Purkinje cell (primary cell): ENCODE measurements around the gene ZBTB22. TPM values are rescaled to one million over a fixed set of nuclear protein-coding genes. Genes with fewer than 3 reads are reported as not detected.

Experiments used
- polyA plus RNA-seq: library from polyadenylated mRNA; unstranded; fragments of >200 nt; fragmentation: Nextera tagmentation; gene quantifications from 2 replicates; pipeline ENCODE4 v1.2.1, GENCODE V29; 2014

The ZBTB22 gene, protein sequence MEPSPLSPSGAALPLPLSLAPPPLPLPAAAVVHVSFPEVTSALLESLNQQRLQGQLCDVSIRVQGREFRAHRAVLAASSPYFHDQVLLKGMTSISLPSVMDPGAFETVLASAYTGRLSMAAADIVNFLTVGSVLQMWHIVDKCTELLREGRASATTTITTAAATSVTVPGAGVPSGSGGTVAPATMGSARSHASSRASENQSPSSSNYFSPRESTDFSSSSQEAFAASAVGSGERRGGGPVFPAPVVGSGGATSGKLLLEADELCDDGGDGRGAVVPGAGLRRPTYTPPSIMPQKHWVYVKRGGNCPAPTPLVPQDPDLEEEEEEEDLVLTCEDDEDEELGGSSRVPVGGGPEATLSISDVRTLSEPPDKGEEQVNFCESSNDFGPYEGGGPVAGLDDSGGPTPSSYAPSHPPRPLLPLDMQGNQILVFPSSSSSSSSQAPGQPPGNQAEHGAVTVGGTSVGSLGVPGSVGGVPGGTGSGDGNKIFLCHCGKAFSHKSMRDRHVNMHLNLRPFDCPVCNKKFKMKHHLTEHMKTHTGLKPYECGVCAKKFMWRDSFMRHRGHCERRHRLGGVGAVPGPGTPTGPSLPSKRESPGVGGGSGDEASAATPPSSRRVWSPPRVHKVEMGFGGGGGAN
- 0.42 and 1.6 TPM in 2 replicates for polyA plus RNA-seq

DNA sequence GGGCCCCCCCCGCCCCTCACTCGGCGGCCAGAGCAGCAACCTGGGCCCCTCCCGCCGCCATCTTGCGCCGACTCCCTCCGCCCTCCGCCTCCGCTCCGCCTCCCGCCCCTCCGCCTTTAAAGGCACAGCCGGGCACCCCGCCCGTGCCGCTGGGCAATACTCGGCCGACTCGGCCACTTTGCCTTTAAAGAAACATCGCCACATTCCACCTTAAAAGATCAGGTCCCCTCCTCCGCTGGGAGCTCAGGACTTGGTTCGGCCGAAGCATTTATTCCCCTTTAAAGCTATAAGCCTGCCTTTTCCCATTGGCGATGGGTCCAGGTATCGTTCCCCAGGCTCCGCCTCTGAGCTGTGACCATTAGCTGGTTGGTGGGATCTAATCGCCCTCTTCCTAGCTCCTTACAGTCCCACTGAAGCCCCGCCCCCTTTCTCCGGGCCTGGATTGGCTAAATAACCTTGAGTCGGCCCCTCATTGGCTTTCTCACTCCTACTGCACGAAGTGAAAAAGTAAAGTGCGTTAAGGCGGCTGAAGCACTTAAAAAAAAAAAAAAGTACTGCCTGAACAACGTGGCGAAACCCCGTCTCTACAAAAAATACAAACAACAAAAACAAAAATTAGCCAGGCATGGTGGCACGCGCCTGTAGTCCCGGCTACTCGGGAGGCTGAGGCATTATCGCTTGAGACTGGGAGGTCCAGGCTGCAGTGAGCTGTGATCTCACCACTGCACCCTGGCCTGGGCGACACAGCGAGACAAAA lies at the start of gene ZBTB22:
TSS of gene ZBTB22 (minus strand) at position 76 of the 757 bp plus-strand sequence. CDS start 828 bp downstream, outside the sequence.

DNA sequence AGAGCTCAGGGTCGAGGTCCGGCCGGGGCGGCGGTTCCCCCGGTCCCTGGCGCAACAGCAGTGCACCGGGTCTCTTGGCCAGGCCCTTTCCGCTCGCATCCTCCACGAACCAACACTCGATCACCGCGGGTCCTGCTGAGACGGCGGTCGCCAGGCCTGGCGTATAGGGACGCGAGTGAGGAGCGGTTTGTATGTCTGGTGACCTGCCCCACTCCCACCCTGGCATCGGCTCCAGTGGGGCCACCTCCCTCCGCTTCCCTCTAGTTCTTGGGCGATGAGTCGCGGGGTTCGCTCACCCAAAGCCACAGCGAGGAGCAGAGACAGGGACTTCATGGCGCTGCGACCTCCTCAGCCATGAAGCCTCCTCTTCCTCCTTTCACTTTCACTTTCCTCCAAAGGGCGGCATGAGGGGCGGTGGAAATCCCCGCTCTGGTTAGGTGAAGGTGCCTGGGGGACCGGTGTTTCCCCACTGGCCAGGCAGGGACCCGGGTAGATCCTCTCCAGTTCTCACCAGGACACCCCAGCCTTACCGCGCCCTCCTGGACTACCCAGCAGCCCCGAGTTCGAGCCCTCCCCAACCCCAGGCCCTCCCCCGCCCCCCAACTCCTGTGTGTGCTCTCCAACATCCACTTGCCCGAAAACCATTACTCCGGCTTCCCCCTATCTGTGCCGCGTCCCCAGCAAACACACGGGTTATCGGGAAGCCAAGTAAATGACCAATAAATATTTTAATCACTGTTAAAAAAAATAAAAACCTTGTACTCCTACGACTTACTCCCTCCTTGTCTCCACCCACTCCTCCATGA lies 3.6 kb downstream of the ZBTB22 start, which contains the start of gene TAPBP:
TSS of gene TAPBP (minus strand) at position 370 of the 806 bp plus-strand sequence. CDS start at position 333, 37 bp downstream.

DNA sequence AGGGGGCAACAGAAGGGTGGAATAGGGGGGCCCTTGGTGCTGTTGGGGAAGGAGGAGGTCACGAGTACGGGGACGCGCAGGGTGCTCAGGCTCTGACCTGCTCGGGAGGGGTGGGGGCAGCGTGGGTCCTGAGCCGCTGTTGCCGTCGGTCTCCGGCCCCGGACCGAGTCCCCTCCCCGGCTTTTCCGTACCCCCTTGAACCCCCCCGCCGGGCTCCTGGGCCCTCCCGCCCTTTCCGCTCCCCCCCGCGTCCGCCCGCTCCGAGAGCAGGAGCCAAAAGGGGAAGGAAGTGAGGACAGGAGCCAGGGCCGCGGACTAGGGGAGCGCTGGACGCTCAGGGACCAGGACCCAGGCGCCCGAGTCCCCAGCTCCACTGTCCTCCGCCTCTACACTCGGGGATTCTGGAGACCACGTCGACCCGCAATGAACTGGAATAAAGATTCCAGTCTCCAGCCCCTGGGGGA lies 18.7 kb downstream of the ZBTB22 start, which contains the start of gene RGL2:
TSS of gene RGL2 (minus strand) at position 170 of the 464 bp plus-strand sequence. CDS start 332 bp downstream, outside the sequence.

DNA sequence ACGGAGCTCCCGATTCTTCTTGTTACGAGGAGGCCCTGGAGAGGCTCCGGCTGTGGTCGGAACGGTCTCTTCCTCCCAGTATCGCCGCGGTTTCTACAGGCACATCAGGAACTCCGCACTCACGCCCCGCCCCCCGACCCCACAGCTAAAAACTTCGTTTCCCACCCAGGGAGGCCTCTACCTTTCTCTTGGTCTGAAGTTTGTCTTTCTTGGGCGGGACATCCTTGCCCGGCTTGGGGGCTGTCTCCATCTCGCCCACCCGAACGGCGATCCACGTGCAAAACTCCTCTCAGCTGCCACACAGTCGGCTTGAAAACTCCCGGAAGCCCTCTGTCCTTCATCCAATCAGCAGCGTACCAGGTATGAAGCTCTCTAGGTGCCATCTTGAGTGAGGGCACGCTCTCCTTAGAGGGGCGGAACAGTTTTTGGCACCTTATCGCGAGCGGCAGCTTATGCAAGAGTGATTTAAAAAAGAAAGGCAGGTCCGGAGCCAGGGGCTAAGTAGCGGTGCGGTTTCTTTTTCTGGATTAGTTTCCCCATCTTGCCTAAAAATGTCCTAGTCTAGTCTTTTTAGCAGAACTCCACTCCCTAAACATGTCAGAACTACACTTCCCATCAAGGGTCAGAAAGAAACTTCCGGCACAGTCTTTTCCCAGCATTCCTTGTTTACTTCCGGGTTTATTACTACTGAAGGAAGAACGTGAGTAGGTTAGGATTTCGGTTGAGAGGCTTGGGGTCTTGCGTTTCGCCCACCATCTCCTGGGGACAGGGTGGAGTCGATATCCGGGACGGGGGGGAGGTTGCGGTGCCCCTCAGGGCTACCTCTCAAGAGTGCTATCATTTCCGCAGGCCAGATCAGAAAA lies 28.4 kb downstream of the ZBTB22 start, which contains the start of the genes PFDN6 and WDR46:
TSS of gene PFDN6 (plus strand) at position 681 of the 863 bp plus-strand sequence. CDS start 256 bp downstream, outside the sequence.
TSS of gene WDR46 (minus strand) at position 319 of the 863 bp plus-strand sequence. CDS start at position 250, 69 bp downstream.

DNA sequence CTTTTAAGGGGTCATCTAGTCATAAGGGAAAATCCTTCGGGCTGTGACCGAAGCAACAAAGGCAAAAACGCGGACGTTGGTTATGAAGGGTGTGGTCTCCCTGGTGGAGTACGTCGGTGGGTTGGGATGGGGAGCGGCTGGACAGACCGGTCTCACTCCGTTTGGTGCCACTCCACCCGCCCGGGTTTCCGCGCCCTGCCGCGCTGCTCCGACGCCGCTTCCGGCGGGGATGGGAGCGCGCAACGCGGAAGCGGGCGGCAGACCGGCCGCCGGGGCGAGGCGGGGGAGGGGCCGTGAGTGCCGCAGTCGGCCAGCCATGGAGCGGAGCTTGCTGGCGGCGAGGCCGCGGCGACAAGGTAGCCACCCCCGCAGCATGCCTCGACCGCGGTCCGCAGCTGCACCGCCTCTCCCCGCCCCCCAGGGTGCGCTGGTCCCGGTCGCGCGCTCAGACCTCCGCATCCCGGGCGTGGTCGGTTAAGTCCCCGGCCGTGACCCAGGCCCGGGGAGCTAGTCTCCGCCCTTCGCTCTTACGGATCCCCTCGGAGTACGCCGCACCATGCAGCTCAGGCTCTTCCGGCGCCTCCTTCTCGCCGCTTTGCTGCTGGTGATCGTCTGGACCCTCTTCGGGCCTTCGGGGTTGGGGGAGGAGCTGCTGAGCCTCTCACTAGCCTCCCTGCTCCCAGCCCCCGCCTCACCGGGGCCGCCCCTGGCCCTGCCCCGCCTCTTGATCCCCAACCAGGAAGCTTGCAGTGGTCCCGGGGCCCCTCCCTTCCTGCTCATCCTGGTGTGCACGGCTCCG lies 40.5 kb downstream of the ZBTB22 start, which contains the start of gene B3GALT4:
TSS of gene B3GALT4 (plus strand) at position 260 of the 799 bp plus-strand sequence. CDS start at position 557, 297 bp downstream.

DNA sequence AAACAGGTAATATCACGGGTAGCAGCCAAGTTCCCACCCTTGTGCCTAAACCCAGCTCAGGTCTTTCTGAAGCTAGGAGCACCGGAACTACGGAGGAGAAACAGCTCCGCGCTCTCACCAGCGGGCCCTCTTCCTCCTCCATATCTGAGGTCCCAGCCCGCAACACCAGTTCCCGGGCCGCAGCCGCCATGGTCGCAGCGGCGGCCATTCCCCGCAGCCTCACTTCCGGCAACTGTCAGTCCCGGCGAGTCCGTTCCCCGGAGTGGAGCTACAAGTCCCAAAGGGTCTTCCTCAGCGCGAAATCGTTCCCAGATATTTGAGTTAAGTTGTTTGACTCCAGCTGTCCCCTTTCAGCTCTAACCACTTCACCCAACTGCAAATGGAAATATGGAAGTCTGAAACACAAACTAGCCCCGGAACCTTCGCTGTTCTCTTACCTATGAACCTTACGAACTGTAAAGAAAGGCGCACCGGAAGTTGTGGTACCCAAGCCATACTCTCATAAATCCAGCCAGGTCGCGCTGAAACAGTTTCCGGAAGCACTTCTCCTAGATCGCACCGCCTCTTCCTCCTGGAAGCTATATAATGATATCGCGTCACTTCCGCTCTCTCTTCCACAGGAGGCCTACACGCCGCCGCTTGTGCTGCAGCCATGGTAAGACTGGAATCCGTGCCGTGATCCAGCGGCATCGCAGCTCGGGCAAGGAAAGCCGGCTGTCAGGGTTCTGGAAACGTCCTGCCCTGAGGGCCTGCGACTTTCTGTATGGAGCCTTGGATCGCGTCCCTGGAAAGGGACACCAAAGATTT lies 45.9 kb downstream of the ZBTB22 start, which contains the start of the genes RPS18 and VPS52:
TSS of gene RPS18 (plus strand) at position 608 of the 807 bp plus-strand sequence. CDS start at position 653, 45 bp downstream.
TSS of gene VPS52 (minus strand) at position 409 of the 807 bp plus-strand sequence. CDS start at position 208, 201 bp downstream.

Other genes with a start within 250 kb of the ZBTB22 start
- 0.26 and 0.92 TPM in 2 replicates for gene HLA-DPA1, start 244.1 kb downstream of the ZBTB22 start, polyA plus RNA-seq
- 112 and 120 TPM in 2 replicates for gene HLA-DPB1, start 241.8 kb downstream of the ZBTB22 start, polyA plus RNA-seq
- gene COL11A2, start 125.3 kb downstream of the ZBTB22 start, polyA plus RNA-seq = 0.67 and 1.0 TPM in 2 replicates
- 3.3 and 5.7 TPM in 2 replicates for gene RXRB, start 117.1 kb downstream of the ZBTB22 start, polyA plus RNA-seq
- gene SLC39A7, start 116.9 kb downstream of the ZBTB22 start, polyA plus RNA-seq = 5.7 and 9.7 TPM in 2 replicates
- gene HSD17B8, start 113.1 kb downstream of the ZBTB22 start, polyA plus RNA-seq = 3.1 and 10.1 TPM in 2 replicates
- 6.8 and 15.9 TPM in 2 replicates for gene RING1, start 109.2 kb downstream of the ZBTB22 start, polyA plus RNA-seq
- gene VPS52, start 45.9 kb downstream of the ZBTB22 start, polyA plus RNA-seq = 31.6 and 34.2 TPM in 2 replicates
- 709 and 869 TPM in 2 replicates for gene RPS18, start 45.7 kb downstream of the ZBTB22 start, polyA plus RNA-seq
- gene B3GALT4, start 40.6 kb downstream of the ZBTB22 start, polyA plus RNA-seq = 2.2 and 2.3 TPM in 2 replicates
- 22.4 and 46.1 TPM in 2 replicates for gene WDR46, start 28.5 kb downstream of the ZBTB22 start, polyA plus RNA-seq
- 5.6 and 8.8 TPM in 2 replicates for gene PFDN6, start 28.1 kb downstream of the ZBTB22 start, polyA plus RNA-seq
- gene RGL2, start 18.8 kb downstream of the ZBTB22 start, polyA plus RNA-seq = 3.2 and 5.0 TPM in 2 replicates
- 10.8 and 14.1 TPM in 2 replicates for gene TAPBP, start 3.7 kb downstream of the ZBTB22 start, polyA plus RNA-seq
- 6.0 and 6.5 TPM in 2 replicates for gene DAXX, start 5.2 kb upstream of the ZBTB22 start, polyA plus RNA-seq
- not detected in 2 replicates for gene KIFC1, start 74.1 kb upstream of the ZBTB22 start, polyA plus RNA-seq
- 14.0 and 14.2 TPM in 2 replicates for gene PHF1, start 93.3 kb upstream of the ZBTB22 start, polyA plus RNA-seq
- 385 and 492 TPM in 2 replicates for gene CUTA, start 100.4 kb upstream of the ZBTB22 start, polyA plus RNA-seq
- 0.24 and 1.9 TPM in 2 replicates for gene SYNGAP1, start 102.3 kb upstream of the ZBTB22 start, polyA plus RNA-seq
- gene ZBTB9, start 136.8 kb upstream of the ZBTB22 start, polyA plus RNA-seq = 1.7 and 2.4 TPM in 2 replicates